Stimulated activated CD8-positive, alpha-beta memory T cell treated with anti-CD3 and anti-CD28 coated beads, Interleukin-2, amount 100 ng/mL, for 48 hours (primary cell): Measurements from ENCODE around the gene ORC1.

Experiments used
- DNase-seq, 2 donors: peaks; one replicate each; pipeline ENCODE4 v3.0.0-alpha.2; 2020; ENCODE audit warnings: low read depth in 2 of 2

ORC1 gene

GRCh38 chr1:52343979-52344378 lies 60.2 kb downstream of the ORC1 start:
- DNase-seq: no peak

DNA sequence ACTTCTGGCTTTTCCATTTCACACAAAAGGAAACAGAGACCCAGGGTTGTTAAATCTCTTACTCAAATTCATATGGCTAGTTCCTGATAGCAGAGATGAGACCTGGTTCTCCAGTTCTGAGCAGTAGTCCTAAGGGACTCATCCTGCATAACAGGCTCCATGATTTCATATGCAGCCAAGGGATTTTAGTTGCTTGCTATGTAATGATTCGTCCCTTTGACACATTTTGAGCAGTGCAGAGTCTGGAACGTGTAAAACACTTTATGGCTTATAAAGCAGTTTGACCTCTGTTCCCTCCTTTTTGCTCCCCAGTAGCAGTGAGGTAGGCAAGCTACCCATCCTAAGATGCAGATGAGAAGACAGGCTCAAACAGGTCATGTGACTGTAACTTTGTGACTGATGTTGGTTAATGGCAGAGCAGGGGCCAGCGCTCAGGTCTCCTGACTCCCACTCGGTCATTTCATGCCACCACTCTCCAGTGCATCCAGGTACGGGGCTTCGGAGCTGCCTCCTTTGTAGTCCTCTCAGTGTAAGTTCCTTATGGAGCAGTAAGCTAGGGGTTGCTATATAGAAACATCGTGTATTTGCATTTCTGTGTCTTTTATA lies 62.5 kb downstream of the ORC1 start:
- no peak for DNase-seq

GRCh38 chr1:52337439-52337838 lies 66.8 kb downstream of the ORC1 start:
- DNase-seq: no peak

GRCh38 chr1:52334906-52335528 lies 69.2 kb downstream of the ORC1 start:
- no peak for DNase-seq

GRCh38 chr1:52332411-52332810 lies 71.8 kb downstream of the ORC1 start:
- no peak for DNase-seq

GRCh38 chr1:52328615-52329014 lies 75.6 kb downstream of the ORC1 start:
- DNase-seq: no peak

DNA sequence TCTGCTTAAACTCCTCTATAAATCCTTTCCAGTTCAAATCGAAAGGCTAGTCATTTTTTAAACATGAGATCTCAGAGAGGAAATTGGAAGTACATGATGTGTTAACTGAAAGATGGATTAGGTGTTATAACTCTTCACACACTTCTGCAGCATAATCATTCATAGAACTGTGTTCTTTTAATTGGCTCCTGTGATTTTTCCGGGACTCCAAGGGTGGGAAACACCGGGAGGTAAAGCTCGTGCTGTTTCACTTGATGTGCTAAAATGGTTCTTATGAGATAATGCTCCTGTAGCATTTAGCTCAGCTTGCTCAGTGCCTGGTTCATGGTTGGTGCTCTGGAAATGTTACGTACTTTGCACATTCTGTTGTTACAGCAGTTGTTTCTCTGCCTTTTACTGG lies 78.4 kb downstream of the ORC1 start:
- no peak for DNase-seq

DNA sequence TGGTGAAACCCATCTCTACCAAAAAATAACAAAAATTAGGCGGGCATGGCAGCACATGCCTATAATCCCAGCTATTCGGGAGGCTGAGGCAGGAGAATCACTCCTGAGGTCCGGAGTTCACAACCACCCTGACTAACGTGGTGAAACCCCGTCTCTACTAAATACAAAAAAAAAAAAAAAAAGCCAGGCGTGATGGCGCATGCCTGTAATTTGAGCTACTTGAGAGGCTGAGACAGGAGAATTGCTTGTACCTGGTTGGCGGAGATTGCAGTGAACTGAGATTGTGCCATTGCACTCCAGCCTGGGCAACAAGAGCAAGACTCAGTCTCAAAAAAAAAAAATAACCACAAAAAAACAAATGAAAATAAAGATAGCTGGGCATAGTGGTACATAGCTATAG lies 80.5 kb downstream of the ORC1 start:
- DNase-seq: no peak
